Activated naive CD4-positive, alpha-beta T cell treated with anti-CD3 and anti-CD28 coated beads, Interleukin-2, amount 50 U/mL, for 24 hours (primary cell): ENCODE results near the gene CRB1.

Source experiments
- H3K27ac Mint-ChIP-seq: one replicate; pipeline ENCODE4 v1.8.0; 2021; ENCODE audit warnings: mild to moderate bottlenecking, mixed read lengths
- H3K27me3 Mint-ChIP-seq: one replicate; pipeline ENCODE4 v1.8.0; 2021; ENCODE audit warnings: mixed read lengths
- H3K36me3 Mint-ChIP-seq: one replicate; pipeline ENCODE4 v1.8.0; 2021; ENCODE audit warnings: mixed read lengths
- H3K4me1 Mint-ChIP-seq: one replicate; pipeline ENCODE4 v1.8.0; 2021; ENCODE audit warnings: mixed read lengths
- H3K4me3 Mint-ChIP-seq: one replicate; pipeline ENCODE4 v1.8.0; 2021; ENCODE audit warnings: mild to moderate bottlenecking, mixed read lengths
- H3K9me3 Mint-ChIP-seq: one replicate; pipeline ENCODE4 v1.8.0; 2021; ENCODE audit warnings: mixed read lengths

CRB1 gene

GRCh38 chr1:197439708-197440280 is 171.7 kb downstream of the CRB1 start:
- H3K4me3 Mint-ChIP-seq = no peak overlapping the region
- H3K27me3 Mint-ChIP-seq = no peaks in the 10 kb centered on the region
- no peaks in the 10 kb centered on the region for H3K36me3 Mint-ChIP-seq
- no peaks in the 10 kb centered on the region for H3K9me3 Mint-ChIP-seq
- H3K4me1 Mint-ChIP-seq = no peaks in the 10 kb centered on the region
- no peak overlapping the region for H3K27ac Mint-ChIP-seq

GRCh38 chr1:197440715-197441114 is 172.7 kb downstream of the CRB1 start:
- Mint-ChIP-seq H3K4me3 (no peak overlapping the region), H3K27ac (no peak overlapping the region), H3K9me3 (no peaks in the 10 kb centered on the region), H3K36me3 (no peaks in the 10 kb centered on the region), H3K4me1 (no peaks in the 10 kb centered on the region), H3K27me3 (no peaks in the 10 kb centered on the region)

DNA sequence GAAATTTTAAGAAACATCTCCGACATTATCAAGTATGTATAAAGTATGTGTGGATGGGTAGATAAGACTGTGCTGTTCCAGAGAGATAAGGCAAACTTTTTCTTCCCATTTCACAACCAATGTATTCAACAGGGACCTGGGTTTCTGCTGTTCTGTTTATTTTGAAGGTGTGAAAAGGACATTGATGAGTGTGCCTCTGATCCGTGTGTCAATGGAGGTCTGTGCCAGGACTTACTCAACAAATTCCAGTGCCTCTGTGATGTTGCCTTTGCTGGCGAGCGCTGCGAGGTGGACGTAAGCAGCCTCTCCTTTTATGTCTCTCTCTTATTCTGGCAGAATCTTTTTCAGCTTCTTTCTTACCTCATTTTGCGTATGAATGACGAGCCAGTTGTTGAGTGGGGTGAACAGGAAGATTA is 174.0 kb downstream of the CRB1 start:
- Mint-ChIP-seq H3K27ac (no peak overlapping the region), H3K4me3 (no peak overlapping the region), H3K36me3 (no peaks in the 10 kb centered on the region), H3K27me3 (no peaks in the 10 kb centered on the region), H3K9me3 (no peaks in the 10 kb centered on the region), H3K4me1 (no peaks in the 10 kb centered on the region)

- H3K9me3 Mint-ChIP-seq = no peaks in the 10 kb centered on the region
- H3K27me3 Mint-ChIP-seq = no peaks in the 10 kb centered on the region
- H3K4me1 Mint-ChIP-seq = peaks cover 5% of the 10 kb centered on the region
- H3K36me3 Mint-ChIP-seq = no peaks in the 10 kb centered on the region
- H3K27ac Mint-ChIP-seq = no peak overlapping the region
- H3K4me3 Mint-ChIP-seq = no peak overlapping the region
These were observed 176.7 kb downstream of the CRB1 start for GRCh38 chr1:197444755-197445154.

GRCh38 chr1:197448121-197448779 is 180.2 kb downstream of the CRB1 start:
- no peaks in the 10 kb centered on the region for H3K36me3 Mint-ChIP-seq
- H3K4me1 Mint-ChIP-seq = peaks cover 5% of the 10 kb centered on the region
- H3K27ac Mint-ChIP-seq = no peak overlapping the region
- no peak overlapping the region for H3K4me3 Mint-ChIP-seq
- no peaks in the 10 kb centered on the region for H3K27me3 Mint-ChIP-seq
- no peaks in the 10 kb centered on the region for H3K9me3 Mint-ChIP-seq

- Mint-ChIP-seq H3K27ac (no peak overlapping the region), H3K36me3 (no peaks in the 10 kb centered on the region), H3K4me1 (peaks cover 5% of the 10 kb centered on the region), H3K4me3 (no peak overlapping the region), H3K9me3 (no peaks in the 10 kb centered on the region), H3K27me3 (no peaks in the 10 kb centered on the region)
These were observed 183.3 kb downstream of the CRB1 start for GRCh38 chr1:197451381-197451780.

DNA sequence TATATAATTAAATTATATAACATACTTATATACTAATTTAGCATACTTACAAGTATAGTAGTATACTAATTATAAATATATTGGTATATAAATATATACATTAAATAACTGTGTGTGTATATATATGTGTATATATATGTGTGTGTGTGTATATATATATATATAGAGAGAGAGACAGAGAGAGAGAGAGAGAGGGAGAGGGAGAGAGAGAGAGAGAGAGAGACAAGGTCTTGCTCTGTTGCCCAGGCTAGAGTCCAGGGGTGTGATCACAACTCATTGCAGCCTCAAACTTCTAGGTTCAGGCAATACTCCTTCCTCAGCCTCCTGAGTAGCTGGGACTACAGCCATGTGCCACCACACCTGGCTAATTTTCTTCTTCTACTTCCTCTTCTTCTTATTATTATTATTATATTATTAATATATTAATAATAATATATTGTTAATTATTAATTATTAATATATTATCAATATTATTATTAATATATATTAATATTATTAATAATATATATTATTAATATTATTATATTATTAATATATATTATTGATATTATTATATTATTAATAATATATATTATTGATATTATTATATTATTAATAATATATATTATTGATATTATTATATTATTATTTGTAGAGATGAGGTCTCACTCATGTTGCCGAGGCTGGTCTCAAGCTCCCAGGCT is 185.5 kb downstream of the CRB1 start:
- H3K27ac Mint-ChIP-seq = no peak overlapping the region
- H3K27me3 Mint-ChIP-seq = no peaks in the 10 kb centered on the region

GRCh38 chr1:197462539-197462938 is 194.5 kb downstream of the CRB1 start:
- no peaks in the 10 kb centered on the region for H3K36me3 Mint-ChIP-seq
- H3K27me3 Mint-ChIP-seq = no peaks in the 10 kb centered on the region
- H3K9me3 Mint-ChIP-seq = no peaks in the 10 kb centered on the region
- H3K4me1 Mint-ChIP-seq = no peaks in the 10 kb centered on the region
- H3K4me3 Mint-ChIP-seq = no peak overlapping the region
- no peak overlapping the region for H3K27ac Mint-ChIP-seq

More for the DNA sequence above, 185.5 kb downstream of the CRB1 start:
- Mint-ChIP-seq H3K4me1 (peaks cover 2% of the 10 kb centered on the region), H3K36me3 (no peaks in the 10 kb centered on the region), H3K4me3 (no peak overlapping the region), H3K9me3 (no peaks in the 10 kb centered on the region)

GRCh38 chr1:197463142-197463541 is 195.1 kb downstream of the CRB1 start:
- H3K27ac Mint-ChIP-seq = no peak overlapping the region
- H3K36me3 Mint-ChIP-seq = no peaks in the 10 kb centered on the region
- no peak overlapping the region for H3K4me3 Mint-ChIP-seq
- H3K4me1 Mint-ChIP-seq = no peaks in the 10 kb centered on the region
- no peaks in the 10 kb centered on the region for H3K9me3 Mint-ChIP-seq
- H3K27me3 Mint-ChIP-seq = no peaks in the 10 kb centered on the region

- no peaks in the 10 kb centered on the region for H3K4me1 Mint-ChIP-seq
- no peak overlapping the region for H3K4me3 Mint-ChIP-seq
- H3K9me3 Mint-ChIP-seq = no peaks in the 10 kb centered on the region
- no peak overlapping the region for H3K27ac Mint-ChIP-seq
- no peaks in the 10 kb centered on the region for H3K27me3 Mint-ChIP-seq
- no peaks in the 10 kb centered on the region for H3K36me3 Mint-ChIP-seq
These were observed 196.0 kb downstream of the CRB1 start for GRCh38 chr1:197464044-197464443.

DNA sequence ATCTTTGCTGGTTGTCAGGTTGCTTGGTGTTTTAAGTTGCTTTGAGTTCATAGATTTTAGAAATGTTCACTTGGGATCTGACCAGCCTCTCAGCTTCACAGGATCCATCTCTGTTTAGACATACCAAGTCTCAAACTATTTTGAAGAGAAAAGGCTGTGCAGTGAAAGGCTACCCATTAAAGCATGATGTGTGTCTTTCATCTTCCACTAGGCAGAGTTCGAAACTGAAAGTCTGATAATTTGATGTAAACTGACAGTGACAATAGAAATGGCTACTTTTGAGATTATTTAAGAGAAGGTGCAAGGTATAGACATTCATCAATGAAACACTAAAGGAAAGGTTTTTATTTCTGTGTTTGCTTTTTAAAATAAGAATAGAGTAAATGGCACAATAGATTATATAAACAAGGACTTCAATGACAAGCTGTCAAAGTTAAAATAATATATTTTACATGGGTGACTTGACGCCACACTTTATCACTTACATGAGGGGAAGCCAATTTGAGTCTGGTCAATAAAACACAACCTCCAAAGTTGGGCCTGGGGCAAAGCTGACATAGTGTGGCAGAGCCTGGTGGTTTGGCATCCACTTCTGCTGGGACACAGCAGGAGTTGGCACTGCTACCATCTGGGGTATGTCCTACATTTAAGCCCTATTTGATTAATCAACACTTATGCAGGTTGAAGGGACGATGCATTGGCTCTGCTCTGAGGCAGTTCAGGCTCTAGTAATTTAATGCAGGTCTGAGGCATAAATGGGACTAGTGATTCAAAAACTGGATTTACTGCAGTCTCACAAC is 197.7 kb downstream of the CRB1 start:
- no peaks in the 10 kb centered on the region for H3K36me3 Mint-ChIP-seq
- no peak overlapping the region for H3K27ac Mint-ChIP-seq
- no peaks in the 10 kb centered on the region for H3K27me3 Mint-ChIP-seq
- peaks cover 3% of the 10 kb centered on the region for H3K4me1 Mint-ChIP-seq
- no peak overlapping the region for H3K4me3 Mint-ChIP-seq
- no peaks in the 10 kb centered on the region for H3K9me3 Mint-ChIP-seq

GRCh38 chr1:197466813-197467212 is 198.8 kb downstream of the CRB1 start:
- Mint-ChIP-seq H3K36me3 (no peaks in the 10 kb centered on the region), H3K4me3 (no peak overlapping the region), H3K27ac (no peak overlapping the region), H3K4me1 (peaks cover 3% of the 10 kb centered on the region), H3K27me3 (no peaks in the 10 kb centered on the region), H3K9me3 (no peaks in the 10 kb centered on the region)

- H3K36me3 Mint-ChIP-seq = no peaks in the 10 kb centered on the region
- H3K9me3 Mint-ChIP-seq = no peaks in the 10 kb centered on the region
- H3K4me1 Mint-ChIP-seq = peaks cover 3% of the 10 kb centered on the region
- H3K27ac Mint-ChIP-seq = no peak overlapping the region
- H3K27me3 Mint-ChIP-seq = no peaks in the 10 kb centered on the region
- no peak overlapping the region for H3K4me3 Mint-ChIP-seq
These were observed 199.8 kb downstream of the CRB1 start for GRCh38 chr1:197467881-197468280.

DNA sequence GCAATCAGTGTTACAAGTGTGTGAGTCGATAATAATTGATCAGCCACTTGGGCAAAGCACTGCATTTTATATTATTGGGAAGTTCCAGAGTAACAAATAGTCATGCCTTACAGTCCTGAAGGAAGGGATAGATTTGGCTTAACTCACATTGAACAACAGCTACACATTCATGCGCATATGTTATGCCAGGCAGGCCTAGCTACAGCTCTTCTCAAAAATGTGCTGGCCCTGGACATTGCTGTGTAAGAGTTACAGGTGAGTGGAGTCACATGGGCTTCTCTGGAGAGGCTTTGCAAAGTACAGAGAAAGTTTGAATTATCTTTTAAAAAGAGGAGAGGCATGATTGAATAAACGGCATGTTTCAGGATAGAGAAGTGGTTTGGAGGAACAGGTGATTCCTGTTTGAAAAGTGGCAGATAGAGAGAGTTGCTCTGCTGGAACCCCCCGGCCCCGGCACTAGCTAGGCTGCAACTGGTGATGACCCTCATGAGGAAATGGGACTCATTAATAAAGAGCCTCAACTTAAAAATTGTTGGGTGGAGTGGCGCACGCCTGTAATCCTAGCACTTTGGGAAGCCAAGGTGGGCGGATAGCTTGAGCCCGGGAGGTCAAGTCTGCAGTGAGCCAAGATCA is 200.6 kb downstream of the CRB1 start:
- no peaks in the 10 kb centered on the region for H3K9me3 Mint-ChIP-seq
- H3K4me1 Mint-ChIP-seq = peaks cover 3% of the 10 kb centered on the region
- H3K27me3 Mint-ChIP-seq = no peaks in the 10 kb centered on the region
- H3K4me3 Mint-ChIP-seq = no peak overlapping the region
- H3K27ac Mint-ChIP-seq = no peak overlapping the region
- no peaks in the 10 kb centered on the region for H3K36me3 Mint-ChIP-seq

GRCh38 chr1:197469620-197470210 is 201.7 kb downstream of the CRB1 start:
- H3K4me3 Mint-ChIP-seq = no peak overlapping the region
- no peaks in the 10 kb centered on the region for H3K9me3 Mint-ChIP-seq
- H3K36me3 Mint-ChIP-seq = no peaks in the 10 kb centered on the region
- no peak overlapping the region for H3K27ac Mint-ChIP-seq
- no peaks in the 10 kb centered on the region for H3K27me3 Mint-ChIP-seq
- H3K4me1 Mint-ChIP-seq = peaks cover 3% of the 10 kb centered on the region
